GM10266 (cell line): ENCODE data around the gene SLC7A11.

ENCODE experiments used
- DNase-seq: peaks from one replicate; pipeline ENCODE4 v3.0.0; 2012; ENCODE audit errors: extremely low spot score
- TF ChIP-seq, protein P1 (sequence below): IDR thresholded peaks from 2 replicates; pipeline ENCODE4 v1.5.1; 2012; ENCODE audit warnings: mild to moderate bottlenecking, low read depth; ENCODE audit not compliant: control insufficient read depth, insufficient read depth; ENCODE audit errors: missing control alignments

Gene SLC7A11

DNA sequence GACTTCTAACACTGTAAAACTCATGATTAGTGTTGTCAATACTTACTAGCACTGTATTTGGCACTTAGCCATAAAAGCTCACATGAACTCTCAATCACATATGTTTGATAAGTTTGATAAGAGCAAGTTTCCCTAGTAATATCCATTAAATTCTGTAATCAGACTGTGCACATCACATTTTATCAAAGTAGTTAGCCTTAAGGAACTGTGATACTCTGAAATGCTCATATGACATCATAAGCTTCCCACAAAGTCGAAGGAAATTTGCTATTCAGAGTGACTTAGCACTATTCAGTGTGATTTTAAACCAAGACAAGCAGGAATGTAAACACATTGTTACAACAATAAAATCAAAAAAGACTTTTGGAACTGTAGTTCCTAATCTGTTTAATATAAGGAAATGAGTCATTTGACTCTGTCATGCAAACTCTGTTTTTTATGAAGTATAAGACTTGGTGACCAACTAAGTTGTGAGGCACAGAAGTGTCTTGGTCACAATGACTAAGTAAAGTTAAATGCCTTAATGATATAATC lies 6.7 kb downstream of the SLC7A11 start:
- TF ChIP-seq, protein P1, sequence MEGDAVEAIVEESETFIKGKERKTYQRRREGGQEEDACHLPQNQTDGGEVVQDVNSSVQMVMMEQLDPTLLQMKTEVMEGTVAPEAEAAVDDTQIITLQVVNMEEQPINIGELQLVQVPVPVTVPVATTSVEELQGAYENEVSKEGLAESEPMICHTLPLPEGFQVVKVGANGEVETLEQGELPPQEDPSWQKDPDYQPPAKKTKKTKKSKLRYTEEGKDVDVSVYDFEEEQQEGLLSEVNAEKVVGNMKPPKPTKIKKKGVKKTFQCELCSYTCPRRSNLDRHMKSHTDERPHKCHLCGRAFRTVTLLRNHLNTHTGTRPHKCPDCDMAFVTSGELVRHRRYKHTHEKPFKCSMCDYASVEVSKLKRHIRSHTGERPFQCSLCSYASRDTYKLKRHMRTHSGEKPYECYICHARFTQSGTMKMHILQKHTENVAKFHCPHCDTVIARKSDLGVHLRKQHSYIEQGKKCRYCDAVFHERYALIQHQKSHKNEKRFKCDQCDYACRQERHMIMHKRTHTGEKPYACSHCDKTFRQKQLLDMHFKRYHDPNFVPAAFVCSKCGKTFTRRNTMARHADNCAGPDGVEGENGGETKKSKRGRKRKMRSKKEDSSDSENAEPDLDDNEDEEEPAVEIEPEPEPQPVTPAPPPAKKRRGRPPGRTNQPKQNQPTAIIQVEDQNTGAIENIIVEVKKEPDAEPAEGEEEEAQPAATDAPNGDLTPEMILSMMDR = no peak
- no peak for DNase-seq

DNA sequence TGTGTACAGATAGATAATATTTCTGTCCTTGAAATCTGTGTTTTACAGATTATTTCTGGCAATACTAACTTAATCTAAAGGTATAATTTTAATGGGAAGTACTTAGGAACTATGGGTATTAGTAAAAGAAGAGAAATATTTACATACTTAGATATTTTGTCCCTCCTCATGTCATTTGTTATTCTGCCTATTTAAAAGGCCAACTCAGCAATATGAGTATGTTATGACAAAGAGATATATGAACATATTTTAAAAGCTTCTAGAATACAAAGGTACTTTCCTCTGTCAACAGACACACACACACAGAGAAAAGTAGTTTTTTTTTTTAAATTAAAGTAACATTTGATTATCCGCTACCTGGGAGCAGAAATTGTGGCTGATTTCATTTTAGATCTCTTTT lies 7.9 kb downstream of the SLC7A11 start:
- no peak for DNase-seq
- TF ChIP-seq, protein P1 = no peak

DNA sequence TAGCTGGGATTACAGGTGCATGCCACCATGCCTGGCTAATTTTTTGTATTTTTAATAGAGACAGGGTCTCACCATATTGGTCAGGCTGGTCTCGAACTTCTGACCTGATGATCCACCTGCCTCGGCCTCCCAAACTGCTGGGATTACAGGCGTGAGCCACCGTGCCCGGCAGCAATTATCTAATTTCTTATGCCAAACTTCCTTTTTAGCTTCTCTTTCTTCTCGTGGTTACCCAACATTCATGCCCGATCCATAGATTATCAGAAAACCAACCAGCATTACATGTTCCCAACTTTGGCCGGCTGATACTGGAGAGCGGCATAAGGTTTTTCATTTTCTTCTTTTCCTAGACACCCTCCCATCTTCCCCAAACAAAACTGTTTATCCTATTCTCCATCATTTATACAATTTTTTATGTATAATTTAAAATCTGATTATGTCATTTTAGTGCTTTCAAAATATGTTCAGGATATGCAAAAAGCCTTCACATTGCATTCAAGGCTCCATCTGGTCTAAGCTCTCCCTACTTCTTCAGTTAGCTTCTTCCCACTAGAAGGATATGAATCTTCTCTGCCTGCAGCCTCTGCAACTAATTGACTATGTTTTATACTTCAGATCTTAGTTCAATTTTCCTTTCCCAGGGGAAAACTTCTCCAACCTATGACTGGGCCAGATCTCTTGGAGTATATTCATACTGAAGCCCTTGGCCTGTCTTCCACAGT lies 8.7 kb downstream of the SLC7A11 start:
- no peak for DNase-seq
- TF ChIP-seq, protein P1 = no peak

DNA sequence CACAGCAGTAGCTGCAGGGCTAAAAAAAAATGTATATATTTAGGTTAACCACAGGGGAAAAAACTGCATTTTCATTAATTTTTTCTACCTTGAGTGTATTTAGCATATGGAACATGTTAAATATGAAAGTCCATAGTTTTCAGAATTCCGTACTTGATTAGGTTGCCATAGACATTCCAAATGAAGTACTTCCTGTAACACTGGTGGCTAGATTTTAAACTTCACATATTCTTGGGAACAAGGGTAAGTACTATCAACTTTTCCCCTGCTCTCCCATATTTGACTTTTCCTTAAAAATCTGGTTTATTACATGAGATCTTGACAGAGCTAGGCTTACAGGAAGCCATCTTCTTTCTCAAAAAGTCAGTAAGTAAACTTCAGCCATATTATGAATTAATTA lies 9.8 kb downstream of the SLC7A11 start:
- no peak for DNase-seq
- TF ChIP-seq, protein P1 = no peak

DNA sequence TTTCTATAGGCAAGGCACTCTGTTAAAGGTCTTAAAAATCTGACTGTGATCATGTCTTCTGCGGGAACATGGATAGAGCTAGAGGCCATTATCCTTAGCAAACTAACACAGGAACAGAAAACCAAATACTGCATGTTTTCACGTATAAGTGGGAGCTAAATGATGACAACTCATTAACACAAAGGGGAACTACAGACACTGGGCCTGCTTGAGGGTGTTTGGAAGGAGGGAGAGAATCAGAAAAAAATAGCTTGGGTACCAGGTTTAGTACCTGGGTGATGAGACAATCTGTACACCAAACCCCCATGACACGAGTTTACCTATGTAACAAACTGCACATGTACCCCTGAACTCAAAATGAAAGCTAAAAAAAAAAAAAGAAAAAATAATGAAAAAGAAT lies 12.1 kb downstream of the SLC7A11 start:
- DNase-seq = no peak
- TF ChIP-seq, protein P1 = no peak

DNA sequence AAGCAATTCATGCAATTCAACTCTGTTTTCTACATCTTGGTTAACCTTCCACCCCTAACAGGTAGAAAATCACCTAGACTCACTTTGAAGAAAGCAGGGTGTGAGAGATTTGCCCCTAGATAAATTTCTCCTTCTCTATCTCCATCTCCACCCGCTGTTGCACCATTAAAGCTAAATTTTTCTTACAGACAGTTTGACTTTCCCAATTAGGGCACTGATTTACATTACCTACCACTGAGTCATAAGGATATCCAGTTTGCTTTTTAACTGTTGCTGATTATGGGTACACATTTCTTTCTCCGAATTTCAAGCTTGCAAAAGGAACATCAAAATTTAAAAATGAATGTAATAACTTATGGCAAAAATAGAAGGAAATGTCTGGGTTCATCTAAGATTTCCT lies 13.0 kb downstream of the SLC7A11 start:
- no peak for DNase-seq
- TF ChIP-seq, protein P1 = no peak

DNA sequence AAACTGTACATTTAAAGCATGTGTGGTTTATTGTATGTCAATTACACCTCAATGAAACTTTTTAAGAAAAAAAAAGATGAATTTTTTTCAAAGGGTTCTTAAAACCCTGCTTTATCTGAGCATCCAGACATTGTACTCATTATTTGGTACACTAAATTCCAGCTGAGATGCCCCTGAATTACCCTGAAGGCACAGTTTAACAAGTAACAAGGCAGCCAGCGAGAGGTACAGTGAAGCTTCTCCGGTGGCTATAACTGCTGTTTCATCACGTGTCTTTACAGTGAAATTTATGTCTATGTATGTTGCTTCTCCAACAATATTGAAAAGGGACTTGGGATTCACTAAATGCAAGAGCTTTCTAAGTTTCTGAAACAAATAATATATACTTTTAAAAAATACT lies 15.8 kb downstream of the SLC7A11 start:
- TF ChIP-seq, protein P1 = no peak
- no peak for DNase-seq
